SK-N-SH (cell line): ENCODE measurements around the gene MCUR1. TPM values are rescaled to one million over a fixed set of nuclear protein-coding genes. Genes with fewer than 3 reads are reported as not detected.
A peak's percentile ranks its signal among the peaks of the same experiment; 100 is the strongest.

Experiments
- CTCF ChIA-PET: fragments of 300-600, 350-600 bp; formaldehyde crosslinking; extraction: SDS; loops from one replicate; lab custom pipeline; 2021; lab: Yijun Ruan, JAX
- POLR2A ChIA-PET: fragments of 350-600 bp; sonication (Branson Sonifier 250); formaldehyde crosslinking; extraction: SDS; loops from one replicate; lab custom pipeline; 2020; ENCODE audit warnings: antibody characterized with exemption, inconsistent platforms; lab: Yijun Ruan, JAX
- DNase-seq: peaks from one replicate; pipeline ENCODE4 v3.0.0; 2012
- H2AFZ ChIP-seq: fragments of 200-600 bp; sonication (generic); 2 replicates; pipeline ENCODE4 v1.8.1; 2016; ENCODE audit warnings: antibody characterized with exemption, mild to moderate bottlenecking, low read depth
- H3F3A ChIP-seq: fragments of 200-600 bp; sonication (generic); replicated peaks from 2 replicates; pipeline ENCODE3; 2016; ENCODE audit warnings: antibody characterized with exemption, mild to moderate bottlenecking; ENCODE audit not compliant: insufficient read depth
- H3K27ac ChIP-seq, 2 experiments: fragments of 200-500 bp in 1 of 2; fragments of 200-600 bp in 1 of 2; sonication (Bioruptor generic) in 1 of 2; sonication (generic), shearing (Covaris generic) in 1 of 2; 2 replicates each; pipeline versions ENCODE4 v1.5.1 to v1.6.1; 2014 to 2016; ENCODE audit warnings: low read depth in 2 of 2, inconsistent platforms in 1 of 2, low read length in 1 of 2, mild to moderate bottlenecking in 1 of 2, mixed read lengths in 1 of 2
- H3K27me3 ChIP-seq: fragments of 200-600 bp; sonication (generic), shearing (Covaris generic); 2 replicates; pipeline ENCODE4 v1.6.1; 2016; ENCODE audit warnings: mixed run types; ENCODE audit not compliant: insufficient read depth
- H3K36me3 ChIP-seq, 2 experiments: fragments of 200-500 bp in 1 of 2; fragments of 200-600 bp in 1 of 2; sonication (Bioruptor generic) in 1 of 2; sonication (generic) in 1 of 2; replicated peaks in 1 of 2; 2 replicates each; pipeline versions ENCODE3 to v1.5.1; 2014 to 2016; ENCODE audit warnings: low read length in 1 of 2, mild to moderate bottlenecking in 1 of 2; ENCODE audit not compliant: insufficient read depth in 2 of 2, control insufficient read depth in 1 of 2
- H3K4me1 ChIP-seq, 2 experiments: fragments of 200-500 bp in 1 of 2; fragments of 200-600 bp in 1 of 2; sonication (Bioruptor generic) in 1 of 2; sonication (generic), shearing (Covaris generic) in 1 of 2; 2 replicates each; pipeline versions ENCODE4 v1.5.1 to v1.6.1; 2014 to 2016; ENCODE audit warnings: low read depth in 1 of 2, low read length in 1 of 2, mixed run types in 1 of 2; ENCODE audit not compliant: insufficient read depth in 2 of 2, control insufficient read depth in 1 of 2
- H3K4me2 ChIP-seq: fragments of 200-600 bp; sonication (generic), shearing (Covaris generic); 2 replicates; pipeline ENCODE4 v1.6.1; 2017; ENCODE audit warnings: mixed run types
- H3K4me3 ChIP-seq, 2 experiments: fragments of 200-500 bp in 1 of 2; fragments of 200-600 bp in 1 of 2; sonication (Bioruptor generic) in 1 of 2; sonication (generic), shearing (Covaris generic) in 1 of 2; 2 replicates each; pipeline versions ENCODE4 v1.5.1 to v1.8.1; 2014 to 2016; ENCODE audit warnings: low read depth in 2 of 2, inconsistent platforms in 1 of 2, low read length in 1 of 2, mild to moderate bottlenecking in 1 of 2, mixed read lengths in 1 of 2, moderate library complexity in 1 of 2
- H3K79me2 ChIP-seq: fragments of 200-600 bp; sonication (generic); 2 replicates; pipeline ENCODE4 v1.8.1; 2017; ENCODE audit warnings: mild to moderate bottlenecking; ENCODE audit not compliant: insufficient read depth
- H3K9ac ChIP-seq: fragments of 200-600 bp; sonication (generic); 2 replicates; pipeline ENCODE4 v1.6.1; 2017; ENCODE audit warnings: mixed run types
- H3K9me2 ChIP-seq: fragments of 200-600 bp; sonication (generic); 2 replicates; pipeline ENCODE4 v1.6.1; 2017; ENCODE audit warnings: mixed run types
- H3K9me3 ChIP-seq: fragments of 200-600 bp; sonication (generic); 2 replicates; pipeline ENCODE4 v1.6.1; 2017; ENCODE audit warnings: mixed run types, mild to moderate bottlenecking, moderate library complexity
- H4K20me1 ChIP-seq: fragments of 200-600 bp; sonication (generic); 2 replicates; pipeline ENCODE4 v1.6.1; 2017; ENCODE audit warnings: mild to moderate bottlenecking, mixed run types; ENCODE audit not compliant: insufficient read depth
- CHD2 ChIP-seq: fragments of 150-350 bp; IDR thresholded peaks from 2 replicates; pipeline ENCODE4 v1.6.1; 2018; ENCODE audit warnings: low read length; ENCODE audit not compliant: partially characterized antibody
- CTCF ChIP-seq: fragments of 200-600 bp; sonication (generic); IDR thresholded peaks from 2 replicates; pipeline ENCODE4 v1.6.1; 2017; ENCODE audit warnings: antibody characterized with exemption, mild to moderate bottlenecking, moderate library complexity
- ELF1 ChIP-seq: IDR thresholded peaks from 2 replicates; pipeline ENCODE4 v1.4.0; 2012
- EZH2phosphoT487 ChIP-seq: fragments of 200-600 bp; sonication (generic); IDR thresholded peaks from 2 replicates; pipeline ENCODE4 v1.6.1; 2017; ENCODE audit warnings: low read depth, mixed run types, mild to moderate bottlenecking, antibody characterized with exemption, moderate library complexity, borderline replicate concordance
- FOSL2 ChIP-seq: IDR thresholded peaks from 2 replicates; pipeline ENCODE4 v1.4.0; 2012; ENCODE audit warnings: low read depth, mild to moderate bottlenecking, moderate library complexity, borderline replicate concordance
- IRF3 ChIP-seq: fragments of 150-350 bp; IDR thresholded peaks from 2 replicates; pipeline ENCODE4 v1.6.1; 2016; ENCODE audit warnings: mild to moderate bottlenecking, low read depth, low read length
- MAX ChIP-seq: IDR thresholded peaks from 2 replicates; pipeline ENCODE4 v1.4.0; 2012; ENCODE audit warnings: low read depth
- MXI1 ChIP-seq: IDR thresholded peaks from 2 replicates; pipeline ENCODE4 v1.6.1; 2012; ENCODE audit warnings: mild to moderate bottlenecking, low read depth, low read length, improper control_type of control experiment
- NFIC ChIP-seq: IDR thresholded peaks from 2 replicates; pipeline ENCODE4 v1.4.0; 2012; ENCODE audit warnings: borderline replicate concordance
- POLR2AphosphoS5 ChIP-seq: IDR thresholded peaks from 2 replicates; pipeline ENCODE4 v1.6.1; 2012; ENCODE audit warnings: low read depth, low read length
- RAD21 ChIP-seq: IDR thresholded peaks from 2 replicates; pipeline ENCODE4 v1.6.1; 2012; ENCODE audit warnings: mild to moderate bottlenecking, low read length
- RCOR1 ChIP-seq: fragments of 150-350 bp; IDR thresholded peaks from 2 replicates; pipeline ENCODE4 v1.6.1; 2017; ENCODE audit warnings: antibody characterized with exemption, low read length
- REST ChIP-seq: IDR thresholded peaks from 2 replicates; pipeline ENCODE4 v1.6.1; 2012; ENCODE audit warnings: mild to moderate bottlenecking, low read depth, low read length, moderate library complexity
- RFX5 ChIP-seq: IDR thresholded peaks from 2 replicates; pipeline ENCODE4 v1.6.1; 2012; ENCODE audit warnings: mild to moderate bottlenecking, improper control_type of control experiment, low read length
- SIN3A ChIP-seq: IDR thresholded peaks from 2 replicates; pipeline ENCODE4 v1.6.1; 2012; ENCODE audit warnings: low read depth, mild to moderate bottlenecking, low read length, moderate library complexity, borderline replicate concordance
- TEAD4 ChIP-seq: IDR thresholded peaks from 2 replicates; pipeline ENCODE4 v1.4.0; 2012; ENCODE audit warnings: mild to moderate bottlenecking, borderline replicate concordance; ENCODE audit not compliant: insufficient read depth
- USF1 ChIP-seq: IDR thresholded peaks from 2 replicates; pipeline ENCODE4 v1.4.0; 2012; ENCODE audit warnings: low read depth, borderline replicate concordance
- USF2 ChIP-seq: fragments of 150-350 bp; IDR thresholded peaks from 2 replicates; pipeline ENCODE4 v1.6.1; 2017; ENCODE audit warnings: antibody characterized with exemption, low read length, low read depth, borderline replicate concordance
- YY1 ChIP-seq: IDR thresholded peaks from 2 replicates; pipeline ENCODE4 v1.4.0; 2012; ENCODE audit warnings: low read depth, mild to moderate bottlenecking
- WGBS: methylation state at CpG from one replicate; pipeline ENCODE4 v1.1.6; 2017; ENCODE audit warnings: low lambda C conversion rate; 5-methylcytosine and 5-hydroxymethylcytosine counted together
- polyA plus RNA-seq, 3 experiments: library from polyadenylated mRNA; depleted of rRNA; stranded (reverse); fragments of >200 nt; gene quantifications; 2 replicates each; pipeline ENCODE4 v1.2.3, GENCODE V29; 2012

Gene MCUR1
- polyA plus RNA-seq, 1 of the 3 experiments (the other 2 are of a cell fraction): 8.3 TPM

- peak; percentile 93 for TF ChIP-seq USF1
- no peak for TF ChIP-seq REST
- TF ChIP-seq ELF1: no peak
- peak; percentile 57 for TF ChIP-seq MXI1
- no peak for TF ChIP-seq IRF3
- no peak; the same call in 1 of the 2 replicates for TF ChIP-seq RCOR1
- peak; percentile 47 for TF ChIP-seq CHD2
- TF ChIP-seq, all 33 proteins: peak for 15
These were observed at the start of gene MCUR1 (continued) for GRCh38 chr6:13814176-13814937.

GRCh38 chr6:13863699-13864155 lies 49.4 kb upstream of the MCUR1 start:
- WGBS: 28% methylated on average over 2 of the region's 2 CpGs
- TF ChIP-seq FOSL2: no peak
- no peak for TF ChIP-seq RFX5
- TF ChIP-seq USF2: no peak
- no peak for TF ChIP-seq SIN3A
- no peak for TF ChIP-seq CTCF
- TF ChIP-seq RCOR1: no peak
- no peak for TF ChIP-seq IRF3
- TF ChIP-seq POLR2AphosphoS5: no peak
- TF ChIP-seq TEAD4: no peak
- no peak for TF ChIP-seq EZH2phosphoT487
- TF ChIP-seq MAX: no peak
- no peak for TF ChIP-seq YY1
- TF ChIP-seq NFIC: no peak
- TF ChIP-seq RAD21: no peak
- Histone ChIP-seq H3K9me3 (no peaks in the 10 kb centered on the region), H3K9ac (no peak overlapping the region), H3K4me1 (no peaks in the 10 kb centered on the region), H3K36me3 (no peaks in the 10 kb centered on the region), H3F3A (no peaks in the 10 kb centered on the region), H3K4me2 (no peak overlapping the region), H3K4me3 (no peak overlapping the region), H3K79me2 (no peaks in the 10 kb centered on the region), H3K27ac (no peak overlapping the region), H4K20me1 (no peaks in the 10 kb centered on the region), H2AFZ (no peak overlapping the region), H3K27me3 (no peaks in the 10 kb centered on the region), H3K9me2 (no peaks in the 10 kb centered on the region)
- no peak for DNase-seq
- ChIA-PET POLR2A (no interaction called here), CTCF (interaction anchor here (1.0 to 1.2 kb wide), 2 partner anchors 10 to 11 kb away, joined by 3 to 4 read pairs; no protein-coding TSS in a partner anchor)
